Fibroblast of peridontal ligament (primary cell): Measurements from ENCODE around the gene TSPAN17.
A peak's percentile ranks its signal among the peaks of the same experiment; 100 is the strongest.

ENCODE experiments used
- DNase-seq: peaks from one replicate; pipeline ENCODE4 v3.0.0-alpha.2; 2010; ENCODE audit errors: extremely low read depth

TSPAN17 gene

GRCh38 chr5:176659860-176660461 lies 12.7 kb downstream of the TSPAN17 start:
- DNase-seq: no peak

GRCh38 chr5:176660530-176660859 lies 13.2 kb downstream of the TSPAN17 start:
- no peak for DNase-seq

DNA sequence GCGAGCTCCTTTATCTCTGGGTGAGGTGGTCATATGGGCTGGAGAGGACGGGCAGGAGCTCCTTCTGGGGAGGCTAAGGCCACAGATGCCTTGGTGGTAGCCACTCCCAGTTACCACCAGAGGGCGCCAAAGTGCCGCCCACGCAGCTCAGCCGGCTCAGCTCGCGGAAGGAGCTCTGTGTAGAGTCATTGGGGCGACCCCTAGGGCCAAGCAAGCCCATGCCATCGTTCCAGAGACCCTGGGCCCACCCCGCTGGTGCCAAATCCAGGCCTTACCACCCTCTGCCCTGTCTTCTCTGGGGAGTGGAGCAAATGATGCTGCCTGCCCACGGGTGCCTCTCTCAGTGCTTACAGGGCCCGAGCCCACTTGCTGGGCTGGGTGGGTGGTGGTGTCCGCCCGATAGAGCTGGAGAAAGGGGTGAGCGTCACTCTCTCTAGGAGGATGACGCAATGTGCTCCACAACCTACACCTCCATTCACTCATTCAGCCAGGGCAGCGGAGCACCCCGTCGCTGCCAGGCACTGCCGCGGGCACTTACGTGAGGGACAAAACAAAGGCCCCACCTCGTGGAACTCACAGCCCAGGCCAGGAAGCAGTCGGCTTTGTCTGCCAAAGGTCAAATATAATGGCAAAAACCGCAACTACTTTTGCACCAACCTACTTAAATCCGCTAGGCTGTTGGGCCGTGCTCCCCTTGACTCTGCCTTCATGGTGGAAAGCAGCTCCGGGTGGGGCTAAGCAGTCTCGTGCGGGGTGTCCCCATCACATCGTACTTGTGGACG lies 13.8 kb downstream of the TSPAN17 start:
- DNase-seq: peak; percentile 67

GRCh38 chr5:176661676-176662075 lies 14.4 kb downstream of the TSPAN17 start:
- no peak for DNase-seq

DNA sequence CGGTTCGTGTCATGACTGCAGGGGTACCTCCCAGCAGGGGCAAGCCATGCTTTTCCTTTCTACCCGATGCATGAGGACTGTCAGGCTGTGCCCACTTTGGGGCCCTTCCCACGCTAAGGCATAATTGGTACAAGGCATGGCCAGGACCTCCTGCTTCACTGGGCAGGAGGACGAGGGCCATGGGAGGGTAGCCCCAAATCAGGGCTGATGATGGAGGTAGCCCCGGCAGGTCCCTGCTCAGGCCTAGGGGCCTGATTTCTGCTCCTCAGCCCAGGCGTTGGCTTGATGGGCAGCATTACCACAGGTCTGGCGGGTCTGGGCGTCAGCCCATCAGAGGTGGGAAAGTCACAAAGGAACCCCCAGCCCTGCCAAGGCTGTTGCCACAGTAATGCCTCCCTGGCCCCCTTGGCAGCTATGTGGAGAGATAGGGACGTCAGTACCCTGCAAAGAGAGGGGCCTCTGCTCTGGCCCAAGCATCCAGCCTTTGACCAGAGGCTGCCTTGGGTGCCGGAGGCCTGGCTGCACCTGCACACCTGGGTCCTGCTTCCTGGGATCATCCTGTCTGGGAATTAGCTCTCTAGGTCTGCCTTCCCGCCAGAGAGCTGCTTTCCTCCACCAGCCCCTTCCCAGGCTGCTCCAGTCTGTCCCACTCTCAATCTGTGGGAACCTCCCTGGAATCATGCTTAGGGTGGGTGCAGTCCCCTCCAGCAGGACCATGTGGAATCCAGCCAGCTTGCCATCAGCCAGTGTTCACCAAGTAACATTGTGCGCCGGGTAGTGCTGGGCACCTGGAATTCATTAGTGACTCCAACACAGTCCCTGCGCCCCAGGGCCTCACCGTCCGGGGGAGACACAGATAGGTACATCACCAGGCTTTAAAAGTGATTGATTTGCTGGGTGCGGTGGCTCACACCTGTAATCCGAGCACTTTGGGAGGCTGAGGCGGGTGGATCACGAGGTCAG lies 15.4 kb downstream of the TSPAN17 start:
- DNase-seq: no peak

GRCh38 chr5:176663566-176663965 lies 16.3 kb downstream of the TSPAN17 start:
- DNase-seq: no peak

GRCh38 chr5:176664479-176664878 lies 17.2 kb downstream of the TSPAN17 start:
- DNase-seq: no peak

GRCh38 chr5:176664886-176665285 lies 17.6 kb downstream of the TSPAN17 start:
- no peak for DNase-seq

GRCh38 chr5:176665517-176665916 lies 18.2 kb downstream of the TSPAN17 start:
- DNase-seq: no peak

DNA sequence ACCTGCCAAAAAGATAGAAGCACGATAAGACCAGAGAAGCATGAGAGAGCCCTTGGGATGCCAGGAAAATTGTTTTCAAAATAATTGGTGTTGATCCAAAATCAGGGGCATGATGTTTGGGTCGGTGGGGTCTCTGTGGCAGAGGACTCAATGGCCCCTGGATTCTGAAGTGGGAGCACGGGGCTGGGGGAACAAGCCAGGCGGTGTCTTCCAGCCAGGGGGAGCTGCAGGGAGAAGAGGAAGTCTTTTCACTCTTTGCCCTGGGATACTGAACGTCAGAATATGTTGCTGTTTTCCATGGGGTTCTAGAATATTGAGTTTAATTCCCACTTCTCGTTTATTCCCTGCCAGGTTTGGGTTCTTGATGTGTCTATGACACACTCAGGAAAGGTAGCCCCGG lies 20.4 kb downstream of the TSPAN17 start:
- no peak for DNase-seq

- no peak for DNase-seq
Observed at GRCh38 chr5:176670449-176670848, 23.2 kb downstream of the TSPAN17 start.

- DNase-seq: no peak
Observed at GRCh38 chr5:176671399-176671798, 24.1 kb downstream of the TSPAN17 start.

DNA sequence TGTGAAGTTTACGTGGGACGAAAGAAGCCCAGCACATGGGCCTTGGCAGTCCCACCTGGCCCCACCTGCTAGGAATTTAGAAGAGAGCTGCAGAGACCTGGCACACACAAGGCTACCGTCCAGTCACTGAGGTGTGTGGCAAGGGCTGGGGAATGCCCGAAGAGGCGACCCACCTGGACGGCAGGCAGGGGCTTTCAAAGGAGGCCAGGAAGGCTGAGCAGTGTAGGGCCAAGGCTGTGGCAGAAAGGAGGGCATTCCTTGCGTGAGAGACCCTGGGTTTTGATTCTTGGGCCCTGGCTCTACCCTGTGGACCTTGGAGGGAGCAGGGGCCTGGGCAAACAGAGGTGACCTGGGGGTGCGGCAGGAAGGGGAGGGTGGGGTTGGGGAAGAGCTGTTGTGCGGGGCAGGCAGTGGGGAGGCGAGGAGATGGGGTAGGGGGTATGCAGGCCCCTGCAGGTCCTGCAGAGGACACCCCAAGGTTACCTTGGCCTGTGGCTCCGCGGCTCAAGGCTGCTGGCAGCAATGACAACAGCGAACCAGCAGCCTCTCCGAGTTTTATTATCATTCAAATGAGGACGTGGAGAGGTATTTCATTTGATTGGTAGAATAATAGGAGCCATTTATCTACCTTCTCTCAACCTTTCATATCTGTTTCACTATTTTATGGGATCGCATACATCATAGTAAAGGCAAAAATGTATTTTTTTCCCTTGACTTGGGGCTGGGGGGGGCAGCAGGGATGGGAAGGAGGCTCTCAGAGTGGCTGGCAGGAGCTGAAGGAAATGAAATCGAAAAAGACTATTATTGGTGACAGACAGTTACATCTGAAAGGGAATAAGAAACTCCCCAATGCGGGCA lies 24.8 kb downstream of the TSPAN17 start:
- DNase-seq: no peak

GRCh38 chr5:176673651-176674583 lies 26.6 kb downstream of the TSPAN17 start:
- no peak for DNase-seq

- DNase-seq: no peak
Observed at GRCh38 chr5:176674799-176675198, 27.5 kb downstream of the TSPAN17 start.

- DNase-seq: no peak
Observed at GRCh38 chr5:176675676-176676360, 28.5 kb downstream of the TSPAN17 start.

GRCh38 chr5:176676361-176676824 lies 29.1 kb downstream of the TSPAN17 start:
- peak; percentile 32 for DNase-seq

- DNase-seq: no peak
Observed at GRCh38 chr5:176677209-176677939, 30.1 kb downstream of the TSPAN17 start.

DNA sequence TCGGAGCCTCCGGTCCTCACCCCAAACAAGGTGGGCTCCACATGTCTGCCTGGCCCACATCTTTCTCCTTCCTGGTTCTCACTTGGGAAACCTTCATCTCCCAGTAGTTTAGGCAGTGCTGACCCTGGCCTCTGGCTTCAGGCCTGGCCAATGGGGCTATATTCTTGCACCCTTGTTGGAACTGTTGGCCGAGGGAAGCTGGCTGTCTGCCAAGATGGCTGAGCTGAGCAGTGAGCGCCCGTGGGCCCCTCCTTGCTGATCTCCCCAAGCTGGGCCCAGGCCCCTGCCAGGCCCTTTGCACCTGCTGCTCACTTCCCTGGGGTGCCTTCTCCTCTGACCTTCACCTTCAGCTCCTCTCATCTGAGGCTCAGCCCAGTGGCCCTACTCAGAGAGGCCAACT lies 31.3 kb downstream of the TSPAN17 start:
- DNase-seq: no peak
